NCI-H2081 treated with DMSO at 0.1 percent for 48 hours (cell line): Measurements from ENCODE around the gene HES3.

Experiments used
- DNase-seq: peaks from one replicate; lab custom pipeline; 2025; lab: John Stamatoyannopoulos, UW

The HES3 gene

DNA sequence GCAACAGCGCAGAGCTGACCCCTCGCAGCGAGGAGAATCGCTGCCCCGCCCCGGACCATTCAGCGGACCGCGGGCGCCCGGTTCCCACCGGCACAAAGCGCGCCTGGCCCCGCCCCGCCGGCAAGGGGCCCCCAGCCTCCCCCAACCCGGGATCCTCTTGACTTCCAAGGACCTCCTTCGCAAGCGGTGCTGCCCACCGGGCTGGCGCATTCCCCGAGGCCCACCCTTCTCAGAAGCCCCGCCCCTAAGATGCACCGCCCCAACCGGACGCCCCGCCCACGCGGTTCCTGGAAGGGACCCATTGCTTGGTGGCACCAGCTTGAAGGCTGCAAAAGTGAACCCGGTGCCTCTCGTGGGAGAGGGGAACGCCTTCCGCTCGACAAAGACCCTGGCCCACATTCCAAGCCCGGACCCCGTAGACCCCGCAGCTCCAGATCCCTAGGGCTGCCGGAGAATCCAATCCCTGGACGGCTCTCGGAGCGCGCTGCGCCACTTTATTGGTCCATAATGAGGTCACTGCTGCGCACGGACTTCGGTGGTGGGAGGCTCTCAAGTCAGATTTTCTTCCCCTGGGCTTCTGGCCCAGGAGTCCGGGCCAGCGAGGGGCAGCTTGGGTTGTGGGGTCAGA is 2.0 kb downstream of the HES3 start:
- DNase-seq, result no peak

DNA sequence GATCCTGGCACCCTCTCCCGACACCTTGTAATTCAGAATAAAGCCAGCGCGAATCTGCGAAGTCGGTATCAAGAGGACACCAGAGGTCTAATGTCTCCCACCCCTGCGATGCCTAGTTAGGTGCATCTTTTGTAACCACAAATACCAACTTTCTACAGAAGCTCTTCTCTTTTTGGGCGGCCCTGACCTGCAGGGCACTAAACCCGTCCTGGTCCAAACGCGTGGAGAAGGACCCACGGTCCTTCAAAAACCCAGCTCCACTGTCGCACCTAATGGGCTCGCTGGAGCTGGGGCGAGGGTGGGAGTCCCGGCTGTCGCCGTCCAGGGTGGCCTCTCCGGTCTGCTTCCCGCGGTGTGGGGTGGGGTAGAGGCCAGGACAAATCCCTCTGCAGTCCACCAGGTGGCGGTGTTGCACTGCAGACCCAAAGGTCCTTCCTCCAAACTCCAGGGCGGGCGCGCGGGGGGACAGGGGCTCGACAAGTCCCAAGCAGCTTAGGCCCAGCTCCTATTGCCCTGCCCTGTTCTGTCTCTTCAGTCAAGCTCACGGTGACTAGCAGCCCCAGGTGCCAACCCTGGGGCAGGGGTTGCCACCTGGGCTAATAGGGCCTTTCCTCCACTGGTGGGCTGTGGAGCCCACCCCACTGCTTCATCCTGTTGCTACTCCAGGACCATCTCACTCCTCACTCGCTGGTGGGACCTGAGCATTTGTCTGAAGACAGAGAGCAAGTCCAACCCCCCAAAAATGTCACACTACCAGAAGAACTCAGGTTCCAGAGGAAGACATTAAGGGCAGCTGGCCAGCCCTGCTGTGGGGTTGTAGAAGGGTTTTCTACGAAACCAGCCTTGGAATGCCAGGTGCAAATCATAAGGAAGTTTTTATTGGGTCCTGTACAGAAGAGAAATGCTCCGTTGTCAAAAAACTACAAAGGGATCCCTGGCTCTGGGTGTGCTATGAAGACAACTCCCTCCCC is 2.8 kb downstream of the HES3 start:
- DNase-seq, result no peak

DNA sequence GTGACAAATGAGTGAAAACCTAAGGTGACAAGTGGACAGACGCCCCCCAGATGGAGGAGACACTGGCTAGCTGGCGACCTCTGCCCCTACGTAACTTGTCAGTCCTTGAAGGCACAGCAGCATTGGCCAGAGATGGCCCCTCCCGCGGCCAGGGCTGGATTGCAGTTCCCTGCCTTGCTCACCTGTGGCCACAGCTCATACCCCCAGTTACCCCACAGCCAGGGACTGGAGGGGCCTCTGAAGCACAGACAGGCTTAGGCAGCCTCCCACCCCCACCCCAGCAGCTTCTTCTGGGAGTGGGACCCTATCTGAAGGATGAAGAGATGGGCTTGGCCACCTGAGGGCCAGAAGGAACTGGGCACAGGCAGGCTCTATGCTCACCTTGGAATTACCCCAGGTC is 3.7 kb downstream of the HES3 start:
- DNase-seq, result no peak

DNA sequence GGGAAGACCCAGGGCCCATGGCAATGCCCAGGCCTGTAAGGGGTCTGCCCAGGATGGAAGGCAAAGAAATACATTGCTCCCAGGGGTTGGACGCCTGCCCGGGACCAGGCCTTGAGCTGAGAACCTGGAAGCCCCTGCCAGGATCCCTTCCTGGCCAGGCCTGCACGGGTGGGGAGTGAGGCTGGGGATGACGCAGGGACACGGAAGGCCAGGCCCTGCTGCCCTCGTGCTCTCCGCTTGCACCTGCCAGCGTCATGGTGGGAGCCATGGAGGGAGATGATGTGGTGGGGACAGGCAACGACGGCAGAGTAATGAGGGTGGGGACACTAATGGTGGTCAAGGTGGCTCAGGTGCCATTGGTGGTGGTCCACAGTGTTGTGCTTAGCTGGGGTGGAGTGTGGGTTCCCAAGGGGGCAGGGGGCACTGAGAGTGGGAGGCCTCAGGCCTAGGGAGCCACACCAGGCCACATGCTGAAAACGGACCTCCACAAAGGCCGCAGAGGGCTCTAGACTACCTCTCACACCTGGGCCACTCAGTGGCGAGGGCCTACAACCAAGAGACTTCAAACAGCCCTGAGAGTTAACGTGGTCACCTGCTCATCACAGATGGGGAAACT is 4.3 kb downstream of the HES3 start:
- DNase-seq, result no peak

DNA sequence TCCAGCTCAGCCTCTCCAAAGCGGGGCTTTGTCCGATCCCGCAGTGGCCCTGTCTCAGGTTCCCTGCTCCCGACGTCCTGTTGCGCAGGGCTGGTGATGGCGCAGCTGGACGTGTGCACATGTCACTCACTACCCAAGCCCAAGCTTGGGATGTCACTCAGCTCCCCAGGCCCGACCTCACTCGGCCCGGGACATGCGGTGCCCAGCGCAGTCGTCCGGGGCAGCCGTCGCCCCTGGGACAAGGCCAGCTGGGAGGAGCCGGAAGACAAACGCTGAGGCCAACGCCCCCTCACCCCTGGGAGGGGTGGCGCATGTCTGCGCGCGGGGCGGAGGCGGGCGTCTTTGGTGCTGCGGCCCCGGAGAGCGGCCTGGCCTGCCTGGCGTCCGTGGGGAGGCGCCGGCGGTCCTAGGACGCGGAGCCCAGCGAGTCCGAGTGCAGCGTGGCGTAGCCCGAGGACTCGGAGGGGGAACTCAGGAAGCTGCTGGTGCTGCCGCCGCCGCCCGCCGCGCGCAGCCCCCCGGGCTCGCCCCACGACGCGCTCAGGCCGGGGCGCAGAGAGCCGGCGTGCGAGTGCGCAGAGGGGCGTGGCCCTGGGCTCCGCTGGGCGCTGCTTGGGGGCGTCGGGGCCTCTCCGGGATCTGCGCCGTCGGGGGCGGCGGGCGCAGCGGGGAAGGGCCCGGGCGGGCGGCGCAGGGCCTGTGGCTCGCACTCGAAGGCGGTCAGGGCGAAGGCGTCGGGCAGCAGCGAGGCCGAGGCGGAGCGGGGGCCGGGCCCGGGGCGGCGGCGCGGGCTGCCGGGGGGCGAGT is 5.2 kb downstream of the HES3 start:
- no peak for DNase-seq

DNA sequence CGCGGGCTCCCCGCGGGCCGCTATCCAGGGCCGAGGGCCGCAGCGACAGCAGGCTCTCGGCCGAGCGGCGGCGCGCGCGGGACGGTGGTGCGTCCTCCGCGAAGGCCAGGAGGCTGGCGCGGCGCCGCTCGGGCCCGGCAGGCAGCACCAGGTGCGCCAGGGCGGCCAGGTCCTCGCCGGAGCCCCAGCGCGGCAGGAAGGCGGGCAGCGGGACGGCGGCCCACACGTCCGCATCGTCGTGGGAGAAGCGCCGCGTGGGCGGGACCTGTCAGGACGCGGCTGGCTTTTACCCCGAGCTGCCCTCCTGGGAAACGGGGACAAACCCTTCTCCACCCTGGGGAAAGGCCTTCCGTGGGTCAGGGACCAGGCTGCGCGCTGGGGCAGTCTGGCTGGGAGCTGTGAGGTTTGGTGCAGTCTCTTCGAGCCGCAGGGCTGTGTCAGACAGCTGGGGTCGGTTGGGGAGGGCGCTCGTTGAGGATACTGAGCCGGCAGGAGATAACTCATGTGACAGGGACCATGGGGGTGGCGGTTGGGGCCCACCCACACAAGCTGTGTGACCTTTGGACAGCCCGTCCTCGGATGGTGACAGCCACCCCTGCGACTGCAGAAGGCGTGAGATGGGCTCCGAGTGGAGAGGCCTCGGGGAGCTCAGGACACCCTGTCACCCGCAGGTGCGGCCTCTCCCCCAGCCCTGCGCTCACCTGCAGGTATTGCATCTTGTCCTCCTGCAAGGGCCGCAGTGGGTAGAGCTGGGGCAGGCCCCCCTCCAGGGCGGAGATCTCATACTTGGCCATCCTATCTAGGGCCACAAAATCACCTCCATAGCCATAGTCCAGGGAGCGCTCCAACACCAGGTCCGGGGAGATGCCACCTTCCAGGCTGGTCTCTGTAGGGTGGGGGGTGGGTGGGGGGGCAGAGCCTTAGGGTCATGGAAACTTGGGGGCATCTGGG is 6.0 kb downstream of the HES3 start:
- no peak for DNase-seq

DNA sequence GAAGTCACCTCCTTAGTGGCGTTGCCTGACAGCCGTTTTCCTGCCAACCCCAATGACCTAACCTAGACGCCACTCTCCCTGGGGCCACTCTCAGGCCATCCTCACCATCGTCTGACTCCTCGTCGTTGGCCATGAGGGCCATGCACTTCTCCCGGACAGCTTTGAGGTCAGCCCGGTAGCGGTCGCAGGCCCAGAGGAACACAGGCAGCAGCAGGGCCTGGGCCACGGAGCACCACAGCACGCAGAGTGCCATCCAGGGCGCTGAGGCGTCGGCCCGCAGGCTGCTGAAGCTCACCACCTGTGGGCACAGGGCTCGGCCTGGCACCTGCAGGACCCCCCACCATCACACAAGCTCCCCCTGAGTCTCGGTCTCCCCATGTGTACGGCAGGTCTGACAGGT is 7.3 kb downstream of the HES3 start:
- DNase-seq, result no peak

DNA sequence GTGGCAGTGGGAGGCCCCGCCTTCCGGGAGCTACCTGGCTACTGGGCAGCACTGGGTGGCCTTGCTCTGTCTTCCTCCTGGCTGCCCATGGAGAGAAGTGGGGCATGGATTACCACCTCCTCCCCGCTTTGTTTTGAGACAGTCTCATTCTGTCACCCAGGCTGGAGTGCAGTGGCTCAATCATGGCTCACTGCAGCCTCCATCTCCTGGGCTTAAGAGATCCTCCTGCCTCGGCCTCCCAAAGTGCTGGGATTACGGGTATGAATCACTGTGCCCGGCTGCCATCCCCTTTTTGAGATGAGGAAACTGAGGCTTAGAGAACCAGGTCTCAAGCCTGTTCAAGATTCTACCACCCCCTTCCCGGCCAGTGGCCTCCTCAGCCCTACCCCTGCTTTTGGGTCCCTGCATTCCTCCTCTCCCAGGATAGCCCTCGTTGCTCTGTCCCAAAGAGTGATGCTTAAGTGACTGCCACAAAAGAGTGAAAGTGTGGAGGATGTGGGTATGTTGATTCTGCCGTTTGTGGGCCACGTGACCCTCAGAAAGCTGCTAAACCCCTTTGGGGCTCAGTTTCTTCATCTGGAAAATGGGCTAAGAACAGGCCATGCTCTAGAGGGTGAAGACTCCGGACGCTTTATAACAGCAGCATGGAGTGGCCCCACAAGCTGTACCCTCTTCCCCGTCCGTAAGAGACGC is 7.8 kb downstream of the HES3 start:
- no peak for DNase-seq

DNA sequence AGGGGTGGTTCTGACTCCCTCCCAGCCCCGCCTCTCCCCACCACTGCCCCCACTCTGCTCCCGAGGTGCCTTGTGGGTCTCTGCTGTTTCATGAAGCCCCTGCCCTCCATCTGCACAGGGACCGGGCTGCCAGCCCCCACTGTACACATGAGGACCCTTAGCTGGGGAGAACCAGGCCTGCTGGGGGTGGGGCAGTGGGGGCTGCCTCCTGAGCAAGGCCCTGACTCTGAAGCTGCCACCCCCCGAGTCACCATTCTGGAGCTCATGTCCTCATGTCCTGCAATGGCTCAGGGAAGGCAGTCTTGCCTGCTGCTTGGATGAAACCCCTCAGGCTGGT is 8.4 kb downstream of the HES3 start:
- no peak for DNase-seq

DNA sequence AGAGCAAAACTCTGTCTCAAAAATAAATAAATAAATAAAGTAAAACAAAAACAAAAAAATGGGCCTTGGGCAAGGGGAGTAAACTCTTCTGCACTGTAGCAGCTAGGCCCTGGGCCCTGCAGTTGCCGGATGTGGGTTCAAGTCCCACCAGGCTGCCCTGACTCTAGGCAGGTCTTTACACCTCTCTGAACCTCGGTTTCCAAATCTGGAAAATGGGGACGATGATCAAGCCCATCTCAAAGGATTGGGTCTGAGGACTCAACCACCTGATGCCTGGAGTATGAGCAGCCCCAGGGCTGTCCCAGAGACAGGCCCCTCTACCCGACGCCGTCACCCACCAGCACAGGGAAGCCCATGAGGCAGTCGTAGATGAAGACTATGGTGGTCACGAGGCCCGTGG is 9.4 kb downstream of the HES3 start:
- no peak for DNase-seq

DNA sequence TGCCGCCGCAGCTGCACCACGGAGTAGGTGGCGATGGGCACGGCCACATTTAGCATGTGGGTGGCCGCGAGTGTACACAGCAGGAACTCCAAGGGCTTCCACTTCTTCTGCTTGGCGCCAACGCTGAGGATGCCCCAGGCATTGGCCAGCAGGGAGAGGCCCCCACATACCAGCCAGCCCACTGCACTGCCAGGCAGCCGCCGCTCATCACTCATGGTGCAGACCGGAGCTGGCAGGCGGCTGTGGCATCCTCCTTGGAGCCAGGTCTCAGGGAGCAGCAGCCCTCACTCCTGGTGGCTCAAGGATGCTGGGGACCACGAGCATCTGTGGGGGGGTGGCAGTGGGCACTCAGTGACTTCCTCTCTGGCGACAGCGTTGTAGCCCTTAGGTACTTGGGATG is 10.7 kb downstream of the HES3 start:
- DNase-seq, result no peak

DNA sequence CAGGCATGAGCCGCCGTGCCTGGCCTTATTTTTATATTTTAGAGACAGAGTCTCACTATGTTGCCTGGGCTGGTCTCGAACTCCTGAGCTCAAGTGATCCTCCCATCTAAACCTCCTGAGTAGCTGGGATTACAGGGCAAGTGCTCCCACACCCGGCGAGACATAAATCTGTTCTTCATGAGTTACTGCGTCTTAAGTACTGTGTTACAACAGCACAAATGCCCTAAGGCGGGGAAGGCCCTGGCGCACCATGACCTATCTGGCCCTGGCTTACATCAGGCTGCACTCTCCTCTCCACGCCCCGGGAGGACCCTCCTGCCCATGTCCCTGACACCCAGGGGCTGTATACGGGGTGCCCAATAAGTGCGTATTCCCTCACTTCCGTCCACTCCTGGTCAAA is 12.7 kb downstream of the HES3 start:
- DNase-seq, result no peak

DNA sequence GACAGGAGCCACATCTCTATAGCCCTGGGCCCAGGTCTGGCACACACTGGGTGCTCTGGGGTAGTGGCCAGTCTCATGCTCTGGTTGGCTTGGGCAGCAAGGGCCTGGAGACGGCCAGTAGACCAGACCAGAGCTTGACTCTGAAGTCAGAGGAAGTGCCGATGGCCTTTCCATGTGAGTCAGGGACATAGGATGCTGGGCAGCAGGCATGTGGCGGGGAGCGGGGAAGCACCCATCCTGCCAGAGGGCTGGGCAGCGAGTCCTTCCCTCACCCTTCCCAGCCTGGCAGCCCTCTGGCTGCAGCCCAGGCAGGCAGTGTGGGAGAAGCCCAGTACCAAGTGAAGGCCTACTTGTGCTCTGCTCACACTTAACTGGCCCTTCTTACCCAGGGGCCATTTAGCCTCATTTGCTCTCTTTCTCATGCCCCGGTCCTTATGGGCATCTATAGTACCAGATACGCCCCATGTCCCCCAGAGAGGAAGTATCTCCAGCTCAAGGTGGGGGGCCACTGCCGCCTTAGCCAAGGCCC is 13.6 kb downstream of the HES3 start:
- no peak for DNase-seq

DNA sequence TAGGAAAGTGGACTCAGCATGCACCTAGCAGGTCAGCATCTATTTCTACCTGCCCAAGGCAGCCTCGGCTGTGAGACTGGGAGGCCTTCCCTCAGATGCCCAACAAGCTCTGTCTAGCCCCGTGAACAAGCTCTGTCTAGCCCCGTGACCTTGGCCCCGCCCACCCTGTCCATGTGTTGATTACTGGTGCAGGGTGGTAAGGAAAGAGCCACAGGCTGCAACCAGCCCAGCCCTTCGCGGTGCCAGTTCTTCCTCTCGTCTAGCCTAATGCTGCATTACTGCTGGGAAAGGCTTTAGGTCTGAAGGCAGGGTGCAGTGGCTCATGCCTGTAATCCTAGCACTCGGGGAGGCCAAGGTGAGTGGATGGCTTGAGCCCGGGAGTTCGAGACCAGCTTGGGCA is 14.7 kb downstream of the HES3 start:
- no peak for DNase-seq

DNA sequence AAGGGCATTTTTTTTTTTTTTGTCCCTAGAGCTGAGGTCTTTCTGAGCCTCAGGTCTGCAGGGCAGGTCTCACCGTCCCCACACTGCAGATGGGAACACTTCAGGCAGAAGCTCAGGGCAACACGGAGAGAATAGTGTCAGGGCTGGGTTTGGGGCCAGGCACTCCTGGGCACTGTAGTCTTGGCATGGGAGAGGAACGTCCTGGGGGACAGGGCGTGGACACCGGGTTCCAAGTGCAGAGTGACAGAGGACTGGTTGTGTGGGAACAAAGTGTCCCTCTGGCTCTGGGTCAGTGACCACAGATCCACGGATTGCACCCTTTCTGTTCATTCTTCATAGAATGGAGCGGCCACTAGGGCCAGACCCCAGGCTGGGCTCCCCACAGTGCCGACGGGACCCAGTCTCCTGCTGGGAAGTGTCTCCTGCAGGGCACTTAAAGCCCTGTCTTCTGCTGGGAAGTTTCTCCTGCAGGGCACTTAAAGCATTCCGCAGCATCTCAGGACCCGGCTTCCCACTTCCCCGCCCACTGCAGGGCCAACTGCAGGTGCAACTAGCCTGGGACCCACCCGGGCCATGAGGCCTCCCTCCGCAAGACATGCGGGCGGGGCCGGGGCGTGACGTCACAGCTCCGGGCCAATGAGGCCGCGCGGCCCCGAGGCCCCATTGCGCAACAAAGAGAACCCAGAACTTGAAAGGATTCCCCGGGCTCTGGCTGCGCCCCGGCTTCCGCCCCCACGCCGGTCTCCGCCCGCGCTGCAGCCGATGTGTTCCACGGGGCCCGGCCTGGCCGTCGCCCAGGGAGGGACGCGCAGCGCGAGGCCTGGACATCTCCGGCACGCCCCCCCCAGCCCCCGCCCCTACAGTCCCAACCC is 15.7 kb downstream of the HES3 start:
- no peak for DNase-seq

DNA sequence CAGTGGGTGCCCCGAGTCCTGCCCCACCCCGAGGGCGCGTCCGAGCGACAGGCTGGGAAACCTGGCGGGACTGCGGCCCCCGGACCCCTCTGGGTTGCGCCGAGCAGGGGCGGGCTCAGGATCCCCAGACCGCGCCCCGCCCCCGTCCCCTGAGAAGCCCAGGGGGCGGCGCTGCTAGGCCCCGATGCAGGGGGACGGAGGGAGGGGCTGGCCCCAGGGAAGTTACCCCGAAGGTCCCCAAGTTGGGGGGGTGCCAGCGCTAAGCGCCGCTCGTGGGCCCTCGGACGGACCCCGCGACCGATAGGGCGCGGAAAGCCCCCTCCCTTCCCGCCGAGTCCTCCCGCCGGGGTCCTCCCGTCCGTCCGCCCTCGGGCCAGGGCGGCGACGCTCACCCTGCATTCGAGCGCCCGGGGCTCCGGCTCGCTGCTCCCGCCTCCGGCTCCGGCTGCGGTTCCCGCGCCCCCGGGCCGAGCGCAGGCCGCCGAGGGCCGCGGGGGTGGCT is 16.5 kb downstream of the HES3 start:
- no peak for DNase-seq

DNA sequence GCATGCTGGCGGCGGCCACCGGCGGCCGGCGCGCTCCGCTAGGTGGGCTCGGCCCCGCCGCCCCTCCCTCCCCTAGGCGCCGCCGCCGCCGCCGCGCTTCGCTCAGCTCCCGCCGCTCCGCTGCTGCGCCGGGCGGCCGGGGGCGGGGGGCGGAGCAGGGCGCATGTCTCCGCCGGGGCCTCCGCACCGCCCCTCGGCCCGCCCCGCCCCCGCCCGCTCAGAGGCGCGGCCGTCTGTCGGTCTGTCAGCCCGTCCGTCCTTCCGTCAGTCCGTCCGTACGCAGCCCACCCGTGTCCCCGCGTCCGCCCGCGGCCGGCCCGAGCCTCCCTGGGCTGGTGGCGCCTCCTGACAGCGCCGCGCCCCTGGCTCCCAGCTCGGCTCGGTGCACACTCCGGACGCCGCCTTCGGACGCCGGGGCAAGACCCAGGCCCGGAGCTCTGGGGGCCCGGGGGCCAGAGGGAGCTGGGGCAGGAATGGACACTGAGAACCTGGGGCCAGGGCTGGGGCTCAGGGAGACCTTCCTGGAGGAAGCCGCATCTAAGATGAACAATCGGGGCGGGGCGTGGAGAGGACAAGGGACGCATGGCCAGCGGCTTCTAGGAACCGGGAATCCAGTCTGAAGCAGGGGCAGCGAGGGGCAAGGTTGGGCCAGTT is 17.1 kb downstream of the HES3 start, which contains the start of gene GPR153:
Gene GPR153, minus strand, starts transcription at position 138 of the 654 bp plus-strand sequence. CDS start 6,193 bp downstream, outside the sequence.
- no peak for DNase-seq

DNA sequence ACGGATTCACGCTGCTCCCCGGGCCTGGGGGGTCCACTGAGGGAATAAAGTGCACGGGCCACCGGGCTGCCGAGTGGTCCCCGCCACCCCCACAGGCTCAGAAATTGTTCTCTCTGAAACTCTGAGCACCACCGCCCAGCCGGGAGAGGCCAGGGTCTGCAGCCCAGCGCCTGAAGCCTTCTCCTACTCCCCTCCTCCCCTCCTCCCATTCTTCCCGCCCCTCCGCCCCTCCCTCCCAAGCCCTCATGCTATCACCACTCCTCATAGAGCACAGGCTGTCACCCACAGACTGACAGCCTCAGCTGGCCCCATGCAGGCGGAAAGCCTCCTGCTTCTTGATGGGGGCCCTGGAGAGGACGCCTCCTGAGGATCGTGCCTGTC is 17.6 kb downstream of the HES3 start:
- DNase-seq, result no peak
